H1 (cell line): ENCODE measurements around the gene NOG. TPM values are rescaled to one million over a fixed set of nuclear protein-coding genes. Genes with fewer than 3 reads are reported as not detected.

Experiments
- CTCF ChIA-PET: fragments of 300-600 bp; sonication (Branson Sonifier 250); formaldehyde crosslinking; loops from one replicate; lab custom pipeline; 2021; ENCODE audit not compliant: partially characterized antibody; lab: Charles Lee
- POLR2A ChIA-PET: fragments of 300-600 bp; sonication (Branson Sonifier 250); formaldehyde crosslinking; loops from one replicate; lab custom pipeline; 2021; ENCODE audit warnings: inconsistent platforms; ENCODE audit not compliant: partially characterized antibody; lab: Charles Lee
- DNase-seq, 2 experiments: peaks; one replicate each; pipeline versions ENCODE4 v3.0.0 to v3.0.0-alpha.2; 2010 to 2022; ENCODE audit warnings: low spot score in 2 of 2, low read depth in 1 of 2, mixed read lengths in 1 of 2
- FAIRE-seq: peaks from 2 replicates; lab custom pipeline; 2011; peaks lifted over from hg19 to GRCh38; lab: Jason Lieb, UNC
- H2AFZ ChIP-seq: 2 replicates; pipeline ENCODE4 v1.8.1; 2012; ENCODE audit warnings: low read length, inconsistent platforms
- H2AK5ac ChIP-seq: 2 replicates; pipeline ENCODE4 v1.6.1; 2013; ENCODE audit warnings: low read depth, low read length
- H2BK120ac ChIP-seq: replicated peaks from 2 replicates; pipeline ENCODE3; 2013; ENCODE audit warnings: low read depth, low read length, inconsistent platforms
- H2BK12ac ChIP-seq: 2 replicates; pipeline ENCODE4 v1.6.1; 2013; ENCODE audit warnings: low read depth, low read length
- H2BK15ac ChIP-seq: 2 replicates; pipeline ENCODE4 v1.6.1; 2013; ENCODE audit warnings: low read length
- H2BK20ac ChIP-seq: 2 replicates; pipeline ENCODE4 v1.6.1; 2013; ENCODE audit warnings: low read length
- H2BK5ac ChIP-seq: 2 replicates; pipeline ENCODE4 v1.6.1; 2013; ENCODE audit warnings: low read depth, low read length
- H3K14ac ChIP-seq: 2 replicates; pipeline ENCODE4 v1.6.1; 2013; ENCODE audit warnings: inconsistent platforms; ENCODE audit not compliant: insufficient read length
- H3K18ac ChIP-seq: 2 replicates; pipeline ENCODE4 v1.6.1; 2013; ENCODE audit warnings: low read length; ENCODE audit errors: extremely low read depth
- H3K23ac ChIP-seq: 2 replicates; pipeline ENCODE4 v1.6.1; 2013; ENCODE audit warnings: inconsistent platforms; ENCODE audit not compliant: insufficient read length
- H3K23me2 ChIP-seq: 2 replicates; pipeline ENCODE4 v1.6.1; 2013; ENCODE audit warnings: low read depth, low read length
- H3K27ac ChIP-seq: 2 replicates; pipeline ENCODE4 v1.6.1; 2011; ENCODE audit warnings: low read depth, low read length, inconsistent platforms
- H3K27me3 ChIP-seq, 4 experiments: replicated peaks in 1 of 4; 1 replicate in 1 of 4; 2 replicates in 3 of 4; pipeline versions ENCODE4 v1.6.1 to v1.8.1; 2011 to 2013; ENCODE audit warnings: low read length in 3 of 4, mild to moderate bottlenecking in 3 of 4, inconsistent platforms in 2 of 4, mixed read lengths in 2 of 4, moderate library complexity in 1 of 4; ENCODE audit not compliant: control insufficient read depth in 3 of 4, insufficient read depth in 3 of 4; ENCODE audit errors: extremely low read depth in 1 of 4
- H3K36me3 ChIP-seq, 4 experiments: 2 replicates each; pipeline versions ENCODE4 v1.6.1 to v1.8.1; 2011 to 2013; ENCODE audit warnings: mild to moderate bottlenecking in 4 of 4, low read length in 3 of 4, moderate library complexity in 2 of 4, control low read depth in 1 of 4, inconsistent platforms in 1 of 4; ENCODE audit not compliant: insufficient read depth in 4 of 4, control insufficient read depth in 2 of 4
- H3K4ac ChIP-seq: replicated peaks from 2 replicates; pipeline ENCODE3; 2013; ENCODE audit warnings: low read length, low read depth, mixed read lengths, inconsistent platforms; ENCODE audit not compliant: insufficient read length
- H3K4me1 ChIP-seq, 4 experiments: replicated peaks in 1 of 4; 1 replicate in 1 of 4; 2 replicates in 3 of 4; pipeline versions ENCODE4 v1.6.1 to v1.8.1; 2011 to 2013; ENCODE audit warnings: low read length in 3 of 4, inconsistent platforms in 2 of 4, mixed read lengths in 1 of 4; ENCODE audit not compliant: insufficient read depth in 4 of 4, control insufficient read depth in 3 of 4
- H3K4me2 ChIP-seq, 2 experiments: 2 replicates each; pipeline versions ENCODE4 v1.6.1 to v1.8.1; 2011 to 2013; ENCODE audit warnings: low read depth in 2 of 2, low read length in 2 of 2, control low read depth in 1 of 2, inconsistent platforms in 1 of 2, mild to moderate bottlenecking in 1 of 2; ENCODE audit not compliant: insufficient read depth in 1 of 2
- H3K4me3 ChIP-seq, 4 experiments: fragments of 200-600, 300-600 bp in 1 of 4; sonication (generic), shearing (Covaris generic), sonication (Bioruptor Twin) in 1 of 4; 2 replicates each; pipeline versions ENCODE4 v1.5.1 to v1.8.1; 2011 to 2016; ENCODE audit warnings: low read length in 4 of 4, low read depth in 3 of 4, control low read depth in 2 of 4, inconsistent platforms in 2 of 4, mild to moderate bottlenecking in 2 of 4, mixed read lengths in 1 of 4, moderate library complexity in 1 of 4; ENCODE audit not compliant: insufficient read depth in 2 of 4; ENCODE audit errors: extremely low read depth in 1 of 4
- H3K56ac ChIP-seq: replicated peaks from 2 replicates; pipeline ENCODE3; 2013; ENCODE audit warnings: low read depth, mild to moderate bottlenecking, mixed read lengths, low read length, inconsistent platforms; ENCODE audit not compliant: insufficient read length
- H3K79me1 ChIP-seq: 2 replicates; pipeline ENCODE4 v1.6.1; 2013; ENCODE audit warnings: low read depth, low read length, control low read depth
- H3K79me2 ChIP-seq, 2 experiments: 2 replicates each; pipeline versions ENCODE4 v1.6.1 to v1.8.1; 2012 to 2013; ENCODE audit warnings: low read length in 2 of 2, mild to moderate bottlenecking in 2 of 2, inconsistent platforms in 1 of 2; ENCODE audit not compliant: insufficient read depth in 2 of 2, control insufficient read depth in 1 of 2
- H3K9ac ChIP-seq, 4 experiments: replicated peaks in 1 of 4; 1 replicate in 1 of 4; 2 replicates in 3 of 4; pipeline versions ENCODE4 v1.6.1 to v1.8.1; 2011 to 2013; ENCODE audit warnings: low read depth in 3 of 4, low read length in 3 of 4, control low read depth in 2 of 4, mild to moderate bottlenecking in 2 of 4, moderate library complexity in 2 of 4, inconsistent platforms in 1 of 4; ENCODE audit errors: extremely low read depth in 1 of 4
- H3K9me3 ChIP-seq, 2 experiments: 2 replicates each; pipeline versions ENCODE4 v1.6.1 to v1.8.1; 2012 to 2013; ENCODE audit warnings: mild to moderate bottlenecking in 2 of 2, moderate library complexity in 2 of 2, control low read depth in 1 of 2, inconsistent platforms in 1 of 2, low read depth in 1 of 2, low read length in 1 of 2, mixed read lengths in 1 of 2; ENCODE audit not compliant: insufficient read depth in 2 of 2
- H4K20me1 ChIP-seq, 2 experiments: replicated peaks in 1 of 2; 2 replicates each; pipeline versions ENCODE3 to v1.8.1; 2011 to 2013; ENCODE audit warnings: inconsistent platforms in 2 of 2, low read length in 2 of 2, mild to moderate bottlenecking in 1 of 2; ENCODE audit not compliant: insufficient read depth in 2 of 2, control insufficient read depth in 1 of 2
- H4K5ac ChIP-seq: 2 replicates; pipeline ENCODE4 v1.6.1; 2013; ENCODE audit warnings: low read length, low read depth, mixed read lengths, inconsistent platforms; ENCODE audit not compliant: insufficient read length
- H4K8ac ChIP-seq: 2 replicates; pipeline ENCODE4 v1.8.0; 2013; ENCODE audit warnings: mild to moderate bottlenecking, moderate library complexity, low read length, inconsistent platforms; ENCODE audit not compliant: insufficient read depth; ENCODE audit errors: extremely low read depth
- H4K91ac ChIP-seq: replicated peaks from 2 replicates; pipeline ENCODE3; 2013; ENCODE audit warnings: low read length, mixed read lengths, inconsistent platforms; ENCODE audit not compliant: insufficient read length
- CHD2 ChIP-seq: IDR thresholded peaks from 2 replicates; pipeline ENCODE4 v1.6.1; 2012; ENCODE audit warnings: low read length, improper control_type of control experiment
- EZH2 ChIP-seq: fragments of 200-600 bp; sonication (generic); IDR thresholded peaks from 2 replicates; pipeline ENCODE4 v1.7.1; 2012; ENCODE audit warnings: low read depth, mild to moderate bottlenecking, moderate library complexity, low read length, inconsistent platforms; ENCODE audit not compliant: severe bottlenecking
- RNF2 ChIP-seq: fragments of 200-900, 300-1000 bp; sonication (generic); IDR thresholded peaks from 2 replicates; pipeline ENCODE4 v1.7.1; 2016; ENCODE audit warnings: borderline replicate concordance, low read depth, mild to moderate bottlenecking, antibody characterized with exemption, low read length; ENCODE audit not compliant: poor library complexity, severe bottlenecking; ENCODE audit errors: missing control alignments
- SUZ12 ChIP-seq: fragments of 200-600 bp; sonication (generic); IDR thresholded peaks from 2 replicates; pipeline ENCODE4 v1.6.1; 2012; ENCODE audit warnings: mild to moderate bottlenecking, inconsistent platforms, low read length, moderate library complexity, mixed read lengths
- WGBS, 2 experiments: shearing (Covaris generic) in 1 of 2; methylation state at CpG; one replicate each; pipeline versions ENCODE4 v1.1.6 to v1.1.7; 2013 to 2015; ENCODE audit warnings: low lambda C conversion rate in 2 of 2, mixed read lengths in 2 of 2, inconsistent platforms in 1 of 2, low coverage in 1 of 2, missing lambda C conversion rate in 1 of 2; ENCODE audit not compliant: insufficient replicate concordance in 2 of 2, insufficient coverage in 1 of 2, insufficient read length in 1 of 2; ENCODE audit errors: extremely low coverage in 1 of 2, missing lambda C conversion rate in 1 of 2; 5-methylcytosine and 5-hydroxymethylcytosine counted together
- polyA plus RNA-seq, 7 experiments: library from polyadenylated mRNA; depleted of rRNA in 3 of 7; stranded (reverse) in 5 of 7; unstranded in 2 of 7; fragments of >200 nt in 5 of 7; fragments of 200-250 nt in 2 of 7; gene quantifications; 1 replicate in 5 of 7; 2 replicates in 1 of 7; 4 replicates in 1 of 7; pipeline versions ENCODE4 v1.2.1 to v1.2.3, GENCODE V29; 2011 to 2013; ENCODE audit warnings: missing spikeins in 2 of 7, mixed read lengths in 2 of 7
- total RNA-seq: library from RNA; stranded (reverse); fragmentation: NEBNext Ultra II Directional; extraction: Animal tissue kit (Norgen Biotek cat#: 25700); gene quantifications from 2 replicates; pipeline ENCODE4 v1.2.1, GENCODE V29; 2021

NOG gene
- total and polyA plus RNA-seq, 2 of the 8 experiments (the other 6 are each of a cell fraction or from before 2014, with no cell fraction given): 0.35 TPM

GRCh38 chr17:56597495-56597990 is 4.0 kb downstream of the NOG start:
- Histone ChIP-seq H3K36me3 (no peaks in the 10 kb centered on the region), H4K5ac (no peak overlapping the region), H2AFZ (no peak overlapping the region), H3K79me2 (no peaks in the 10 kb centered on the region), H2BK120ac (no peak overlapping the region), H3K27me3 (peaks cover 8 to 52% (median 41%) of the 10 kb centered on the region in 4 experiments), H3K79me1 (no peaks in the 10 kb centered on the region), H3K4me2 (peak overlapping the region; percentile 62 to 74), H4K8ac (no peak overlapping the region), H3K4me1 (peaks cover 0 to 8% (median 4%) of the 10 kb centered on the region in 4 experiments; a peak in 5 of 7 replicates), H2BK12ac (no peak overlapping the region), H3K14ac (no peak overlapping the region), H2AK5ac (no peak overlapping the region), H2BK5ac (no peak overlapping the region), H4K20me1 (no peaks in the 10 kb centered on the region), H3K9ac (no peak overlapping the region), H2BK20ac (no peak overlapping the region), H2BK15ac (no peak overlapping the region), H3K9me3 (no peaks in the 10 kb centered on the region), H4K91ac (no peak overlapping the region), H3K23me2 (peaks cover 27% of the 10 kb centered on the region), H3K56ac (no peak overlapping the region), H3K4me3 (peak overlapping the region; percentile 25 to 66 (median 32); a peak in 6 of 8 replicates), H3K23ac (no peak overlapping the region), H3K4ac (no peak overlapping the region), H3K18ac (no peak overlapping the region), H3K27ac (no peak overlapping the region)
- CTCF ChIA-PET: interaction anchor here (0.7 to 3.7 kb wide), 9 partner anchors 9 to 126 kb away, joined by 3 to 24 read pairs (median 6); no protein-coding TSS in a partner anchor
- DNase-seq: peak in 1 of 2 experiments; percentile 55
- FAIRE-seq: no peak
- WGBS, 2 experiments: 4% methylated on average over 14 of the region's 41 CpGs; no CpG with 5 or more reads in 1 of the 2 experiments
- TF ChIP-seq RNF2: peak; percentile 27
- TF ChIP-seq SUZ12: peak; percentile 62
- peak; percentile 47 for TF ChIP-seq EZH2
- TF ChIP-seq CHD2: no peak
- POLR2A ChIA-PET: interaction anchor here (1.4 kb wide), 1 partner anchor 81 kb away, joined by 4 read pairs; no protein-coding TSS in a partner anchor
